GM23338 (cell line): ENCODE data around the gene PCP4.

Source experiments
- CREB1 ChIP-seq: fragments of 250-450 bp; sonication (Bioruptor Pico); IDR thresholded peaks from 2 replicates; pipeline ENCODE4 v1.5.0; 2020; ENCODE audit warnings: low read depth, mild to moderate bottlenecking, moderate library complexity
- CTCF ChIP-seq, 2 experiments: fragments of 200-600 bp in 1 of 2; sonication (generic) in 1 of 2; conservative IDR thresholded peaks; 2 replicates each; pipeline versions ENCODE4 v1.5.1 to v1.6.1; 2016 to 2017; ENCODE audit warnings: antibody characterized with exemption in 2 of 2, low read depth in 2 of 2, mild to moderate bottlenecking in 2 of 2, moderate library complexity in 1 of 2
- EZH2 ChIP-seq: fragments of 200-600 bp; sonication (generic); IDR thresholded peaks from one replicate; pipeline ENCODE4 v1.8.0; 2017; ENCODE audit warnings: antibody characterized with exemption, mild to moderate bottlenecking, low read depth; ENCODE audit not compliant: unreplicated experiment
- EZH2phosphoT487 ChIP-seq: fragments of 200-600 bp; sonication (generic); IDR thresholded peaks from one replicate; pipeline ENCODE4 v1.8.1; 2018; ENCODE audit warnings: antibody characterized with exemption; ENCODE audit not compliant: unreplicated experiment
- JUNB ChIP-seq: IDR thresholded peaks from one replicate; pipeline ENCODE4 v1.6.1; 2016; ENCODE audit warnings: antibody characterized with exemption; ENCODE audit not compliant: unreplicated experiment
- NANOG ChIP-seq: IDR thresholded peaks from 2 replicates; pipeline ENCODE4 v1.6.1; 2016; ENCODE audit warnings: antibody characterized with exemption, borderline replicate concordance
- POLR2AphosphoS5 ChIP-seq: IDR thresholded peaks from 2 replicates; pipeline ENCODE4 v1.6.1; 2016; ENCODE audit warnings: antibody characterized with exemption, low read depth
- REST ChIP-seq: IDR thresholded peaks from one replicate; pipeline ENCODE4 v1.6.1; 2018; ENCODE audit warnings: antibody characterized with exemption; ENCODE audit not compliant: unreplicated experiment
- STAT1 ChIP-seq: IDR thresholded peaks from one replicate; pipeline ENCODE4 v1.6.1; 2016; ENCODE audit warnings: antibody characterized with exemption; ENCODE audit not compliant: unreplicated experiment

DNA sequence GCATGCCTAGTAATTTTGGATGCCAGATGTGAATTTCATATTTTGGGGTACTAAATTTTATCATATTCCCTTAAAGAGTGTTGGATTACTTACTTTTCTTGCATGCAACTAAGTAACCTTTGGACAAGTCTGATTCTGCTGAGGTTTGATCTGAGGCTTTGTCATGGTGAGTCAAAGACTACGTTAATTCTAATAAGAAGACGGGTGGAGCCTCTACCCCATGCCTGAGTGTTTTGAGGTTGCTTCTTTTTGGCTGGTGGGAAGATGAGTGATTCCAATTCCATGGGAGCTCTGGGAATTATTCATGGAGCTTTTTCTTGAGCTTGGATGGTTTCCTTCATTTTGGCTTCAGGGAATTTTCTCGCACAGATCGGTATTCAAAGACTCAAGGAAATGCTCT is 11.6 kb upstream of the PCP4 start:
- TF ChIP-seq CTCF (conservative IDR thresholded peaks at IDR 0.05; ENCODE audit: low read depth in 2 of 2) (no peak), REST (no peak), STAT1 (no peak), NANOG (no peak), POLR2AphosphoS5 (no peak), EZH2 (no peak), EZH2phosphoT487 (no peak), JUNB (no peak), CREB1 (CRISPR knock-in tag) (no peak)
